Calu3 (cell line): ENCODE data around the gene MACROH2A1. TPM values are rescaled to one million over a fixed set of nuclear protein-coding genes. Genes with fewer than 3 reads are reported as not detected.
A peak's percentile ranks its signal among the peaks of the same experiment; 100 is the strongest.

Source experiments
- BruUV-seq: library from RNA; stranded (reverse); fragments of 400-500 nt; replicated peaks from 2 replicates; lab custom pipeline; 2021; lab: Mats Ljungman, UMichigan
- CTCF ChIA-PET: fragments of 300-600 bp; sonication (Branson Sonifier 250); formaldehyde crosslinking; loops from one replicate; lab custom pipeline; 2022; ENCODE audit warnings: antibody characterized with exemption; lab: Charles Lee
- DNase-seq: peaks from one replicate; pipeline ENCODE4 v3.0.0; 2022
- H3K27ac Mint-ChIP-seq: one replicate; pipeline ENCODE4 v1.8.0; 2022; ENCODE audit warnings: mixed read lengths; ENCODE audit not compliant: unreplicated experiment
- H3K27me3 Mint-ChIP-seq: one replicate; pipeline ENCODE4 v1.8.0; 2022; ENCODE audit warnings: mixed read lengths; ENCODE audit not compliant: unreplicated experiment
- H3K36me3 Mint-ChIP-seq: one replicate; pipeline ENCODE4 v1.8.0; 2022; ENCODE audit warnings: mild to moderate bottlenecking, moderate library complexity, mixed read lengths; ENCODE audit not compliant: insufficient read depth, unreplicated experiment
- H3K4me1 Mint-ChIP-seq: one replicate; pipeline ENCODE4 v1.8.0; 2022; ENCODE audit warnings: mild to moderate bottlenecking, low read depth, mixed read lengths; ENCODE audit not compliant: unreplicated experiment
- H3K4me3 Mint-ChIP-seq: one replicate; pipeline ENCODE4 v1.8.0; 2022; ENCODE audit warnings: mild to moderate bottlenecking, low read depth, moderate library complexity, mixed read lengths; ENCODE audit not compliant: unreplicated experiment
- H3K9me3 Mint-ChIP-seq: one replicate; pipeline ENCODE4 v1.8.0; 2022; ENCODE audit warnings: low read depth, mixed read lengths; ENCODE audit not compliant: unreplicated experiment
- intact Hi-C: fragments of 100-400 bp; cut with micrococcal nuclease; formaldehyde crosslinking; loops from one replicate; pipeline ENCODE4 v1.10.0; 2022; ENCODE audit not compliant: unreplicated experiment
- total RNA-seq: library from RNA; stranded (reverse); gene quantifications from 2 replicates; pipeline ENCODE4 v1.2.3, GENCODE V29; 2022
- TF ChIP-seq, protein P1 (sequence below): fragments of 200-600 bp; IDR thresholded peaks from one replicate; pipeline ENCODE4 v1.8.0; 2022; ENCODE audit warnings: antibody characterized with exemption; ENCODE audit not compliant: unreplicated experiment

MACROH2A1 gene
- total RNA-seq, 1 experiment from 2014 or later, result 368 TPM

- BruUV-seq, result no TSS peak
- Mint-ChIP-seq H3K36me3 (peaks cover 45% of the 10 kb centered on the region), H3K4me3 (peak overlapping the region; percentile 18), H3K4me1 (peaks cover 47% of the 10 kb centered on the region), H3K27me3 (no peaks in the 10 kb centered on the region), H3K27ac (peak overlapping the region; percentile 81), H3K9me3 (no peaks in the 10 kb centered on the region)
- peak; percentile 80 for DNase-seq
- intact Hi-C loops, result no loop called here
- CTCF ChIA-PET, result interaction anchor here (0.6 to 1.1 kb wide), 4 partner anchors 14 to 39 kb away, joined by 3 to 10 read pairs (median 4); no protein-coding TSS in a partner anchor
- TF ChIP-seq, protein P1, sequence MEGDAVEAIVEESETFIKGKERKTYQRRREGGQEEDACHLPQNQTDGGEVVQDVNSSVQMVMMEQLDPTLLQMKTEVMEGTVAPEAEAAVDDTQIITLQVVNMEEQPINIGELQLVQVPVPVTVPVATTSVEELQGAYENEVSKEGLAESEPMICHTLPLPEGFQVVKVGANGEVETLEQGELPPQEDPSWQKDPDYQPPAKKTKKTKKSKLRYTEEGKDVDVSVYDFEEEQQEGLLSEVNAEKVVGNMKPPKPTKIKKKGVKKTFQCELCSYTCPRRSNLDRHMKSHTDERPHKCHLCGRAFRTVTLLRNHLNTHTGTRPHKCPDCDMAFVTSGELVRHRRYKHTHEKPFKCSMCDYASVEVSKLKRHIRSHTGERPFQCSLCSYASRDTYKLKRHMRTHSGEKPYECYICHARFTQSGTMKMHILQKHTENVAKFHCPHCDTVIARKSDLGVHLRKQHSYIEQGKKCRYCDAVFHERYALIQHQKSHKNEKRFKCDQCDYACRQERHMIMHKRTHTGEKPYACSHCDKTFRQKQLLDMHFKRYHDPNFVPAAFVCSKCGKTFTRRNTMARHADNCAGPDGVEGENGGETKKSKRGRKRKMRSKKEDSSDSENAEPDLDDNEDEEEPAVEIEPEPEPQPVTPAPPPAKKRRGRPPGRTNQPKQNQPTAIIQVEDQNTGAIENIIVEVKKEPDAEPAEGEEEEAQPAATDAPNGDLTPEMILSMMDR, result no peak
Measured at GRCh38 chr5:135386886-135387628, 12.0 kb downstream of the MACROH2A1 start.

GRCh38 chr5:135386096-135386495, 12.9 kb downstream of the MACROH2A1 start:
- TF ChIP-seq, protein P1, result no peak
- no peak overlapping the region for H3K4me3 Mint-ChIP-seq
- H3K27ac Mint-ChIP-seq, result peak overlapping the region; percentile 15
- H3K36me3 Mint-ChIP-seq, result peaks cover 44% of the 10 kb centered on the region
- BruUV-seq, result no TSS peak
- no peak for DNase-seq
- H3K27me3 Mint-ChIP-seq, result no peaks in the 10 kb centered on the region
- intact Hi-C loops, result no loop called here
- H3K9me3 Mint-ChIP-seq, result no peaks in the 10 kb centered on the region
- H3K4me1 Mint-ChIP-seq, result peaks cover 37% of the 10 kb centered on the region
- CTCF ChIA-PET, result interaction anchor here (0.7 to 1.1 kb wide), 2 partner anchors 40 to 51 kb away, joined by 4 read pairs; no protein-coding TSS in a partner anchor

GRCh38 chr5:135385576-135385975, 13.5 kb downstream of the MACROH2A1 start:
- CTCF ChIA-PET, result no interaction called here
- peak overlapping the region; percentile 15 for H3K27ac Mint-ChIP-seq
- H3K4me1 Mint-ChIP-seq, result peaks cover 41% of the 10 kb centered on the region
- H3K9me3 Mint-ChIP-seq, result no peaks in the 10 kb centered on the region
- intact Hi-C loops, result no loop called here
- H3K4me3 Mint-ChIP-seq, result no peak overlapping the region
- H3K36me3 Mint-ChIP-seq, result peaks cover 48% of the 10 kb centered on the region
- no peaks in the 10 kb centered on the region for H3K27me3 Mint-ChIP-seq
- BruUV-seq, result no TSS peak
- DNase-seq, result no peak
- TF ChIP-seq, protein P1, result no peak

DNA sequence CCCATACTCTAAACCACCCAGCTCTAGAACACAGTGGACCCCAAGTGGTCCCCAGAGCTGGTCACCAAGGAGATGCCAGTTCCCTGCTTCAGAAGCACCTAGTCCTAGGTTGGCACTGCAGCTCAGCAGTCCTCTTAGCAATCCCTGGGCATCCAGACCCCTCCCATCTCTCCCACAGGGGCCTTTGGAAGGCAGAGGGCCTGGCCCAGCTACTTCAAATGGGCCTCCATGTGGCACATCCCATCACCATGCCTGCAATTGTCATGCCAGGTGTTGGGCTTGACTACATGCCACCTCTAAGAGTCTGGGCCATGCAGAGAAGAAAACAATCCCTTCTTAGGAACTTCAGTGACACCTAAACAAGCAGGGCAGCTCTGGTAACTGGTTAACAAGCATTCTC, 14.1 kb downstream of the MACROH2A1 start:
- BruUV-seq, result no TSS peak
- intact Hi-C loops, result no loop called here
- Mint-ChIP-seq H3K36me3 (peaks cover 55% of the 10 kb centered on the region), H3K4me3 (no peak overlapping the region), H3K4me1 (peaks cover 36% of the 10 kb centered on the region), H3K27me3 (no peaks in the 10 kb centered on the region), H3K9me3 (no peaks in the 10 kb centered on the region), H3K27ac (no peak overlapping the region)
- DNase-seq, result no peak
- TF ChIP-seq, protein P1, result no peak
- CTCF ChIA-PET, result no interaction called here
